ENCODE results near the gene HOXB8.

DNA sequence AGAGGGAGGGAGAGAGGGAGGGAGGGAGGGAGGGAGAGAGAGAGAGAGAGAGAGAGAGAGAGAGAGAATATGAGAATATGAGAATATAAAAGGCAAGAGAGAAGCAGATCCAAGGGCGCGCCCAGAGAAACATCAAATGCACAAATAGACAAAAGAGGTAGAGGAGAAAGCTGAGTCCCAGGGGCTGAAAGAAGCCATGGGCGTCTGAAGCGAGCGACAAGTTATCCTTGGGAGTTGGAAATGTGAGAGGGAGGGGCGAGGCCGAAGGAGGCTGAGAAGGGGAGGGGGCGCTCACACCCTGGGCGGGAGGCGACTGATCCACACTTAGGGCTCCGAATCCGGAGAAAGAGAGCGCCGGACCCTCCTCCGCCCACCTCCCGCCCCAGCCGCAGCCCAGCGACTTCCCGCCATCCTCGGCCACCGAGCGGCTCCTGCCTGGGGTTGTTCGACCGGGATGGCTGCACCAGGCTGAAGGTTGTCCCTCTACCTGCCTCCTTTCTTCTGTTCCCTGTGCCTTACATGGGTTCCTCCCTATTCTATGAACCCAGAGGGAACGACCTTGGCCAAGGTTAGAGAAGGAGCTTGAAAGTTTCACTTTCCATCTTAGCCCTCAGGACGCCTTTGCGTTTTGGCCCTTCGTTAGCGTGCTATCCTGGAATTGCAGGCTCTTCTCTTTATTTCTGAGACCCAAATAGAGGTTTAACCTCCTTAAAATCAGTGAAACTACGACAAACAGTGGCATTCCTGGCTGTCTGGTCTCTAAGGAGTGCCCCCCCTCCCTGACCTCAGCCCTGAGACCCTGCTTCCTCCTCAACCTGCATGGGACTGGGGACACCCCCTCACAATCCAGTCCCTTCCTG lies 32.2 kb upstream of the HOXB8 start:
- TF ChIP-seq, protein P1, sequence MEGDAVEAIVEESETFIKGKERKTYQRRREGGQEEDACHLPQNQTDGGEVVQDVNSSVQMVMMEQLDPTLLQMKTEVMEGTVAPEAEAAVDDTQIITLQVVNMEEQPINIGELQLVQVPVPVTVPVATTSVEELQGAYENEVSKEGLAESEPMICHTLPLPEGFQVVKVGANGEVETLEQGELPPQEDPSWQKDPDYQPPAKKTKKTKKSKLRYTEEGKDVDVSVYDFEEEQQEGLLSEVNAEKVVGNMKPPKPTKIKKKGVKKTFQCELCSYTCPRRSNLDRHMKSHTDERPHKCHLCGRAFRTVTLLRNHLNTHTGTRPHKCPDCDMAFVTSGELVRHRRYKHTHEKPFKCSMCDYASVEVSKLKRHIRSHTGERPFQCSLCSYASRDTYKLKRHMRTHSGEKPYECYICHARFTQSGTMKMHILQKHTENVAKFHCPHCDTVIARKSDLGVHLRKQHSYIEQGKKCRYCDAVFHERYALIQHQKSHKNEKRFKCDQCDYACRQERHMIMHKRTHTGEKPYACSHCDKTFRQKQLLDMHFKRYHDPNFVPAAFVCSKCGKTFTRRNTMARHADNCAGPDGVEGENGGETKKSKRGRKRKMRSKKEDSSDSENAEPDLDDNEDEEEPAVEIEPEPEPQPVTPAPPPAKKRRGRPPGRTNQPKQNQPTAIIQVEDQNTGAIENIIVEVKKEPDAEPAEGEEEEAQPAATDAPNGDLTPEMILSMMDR (IDR thresholded peaks at IDR 0.05; ENCODE audit: low read length): no peak
- TF ChIP-seq EZH2 (IDR thresholded peaks at IDR 0.05; ENCODE audit: borderline replicate concordance, low read length): no peak

All from OCI-LY1 (cell line).